Loucy (cell line): ENCODE data around the gene ARHGEF10L.

ENCODE experiments used
- H2AFZ ChIP-seq: fragments of 200-600 bp; sonication (generic); 2 replicates; pipeline ENCODE4 v1.6.0; 2016; ENCODE audit warnings: antibody characterized with exemption, mild to moderate bottlenecking, low read length, moderate library complexity
- H3F3A ChIP-seq: fragments of 200-600 bp; 2 replicates; pipeline ENCODE4 v1.6.0; 2016; ENCODE audit warnings: antibody characterized with exemption, low read depth, mild to moderate bottlenecking
- H3K27me3 ChIP-seq: fragments of 200-600 bp; sonication (generic); 2 replicates; pipeline ENCODE4 v1.6.1; 2014; ENCODE audit warnings: low read length, mild to moderate bottlenecking; ENCODE audit not compliant: insufficient read depth, poor library complexity, severe bottlenecking
- H3K36me3 ChIP-seq: fragments of 200-600 bp; sonication (generic); 2 replicates; pipeline ENCODE4 v1.6.1; 2016; ENCODE audit warnings: low read length; ENCODE audit not compliant: insufficient read depth
- H3K4me1 ChIP-seq: fragments of 200-600 bp; sonication (generic); 2 replicates; pipeline ENCODE4 v1.5.1; 2014; ENCODE audit warnings: low read length, mild to moderate bottlenecking; ENCODE audit not compliant: insufficient read depth, poor library complexity, severe bottlenecking
- H3K4me2 ChIP-seq: fragments of 200-600 bp; sonication (generic); 2 replicates; pipeline ENCODE4 v1.6.0; 2014; ENCODE audit warnings: antibody characterized with exemption, low read length, low read depth, mild to moderate bottlenecking; ENCODE audit not compliant: poor library complexity, severe bottlenecking
- H3K4me3 ChIP-seq: fragments of 200-600 bp; sonication (generic); 2 replicates; pipeline ENCODE4 v1.5.1; 2014; ENCODE audit warnings: low read length, mild to moderate bottlenecking, mixed read lengths; ENCODE audit not compliant: poor library complexity, severe bottlenecking
- H3K79me2 ChIP-seq: fragments of 200-600 bp; sonication (generic); 2 replicates; pipeline ENCODE4 v1.6.1; 2014; ENCODE audit warnings: low read length; ENCODE audit not compliant: insufficient read depth
- H3K9ac ChIP-seq: fragments of 200-600 bp; sonication (generic); 2 replicates; pipeline ENCODE4 v1.6.0; 2014; ENCODE audit warnings: mild to moderate bottlenecking, low read depth, low read length, moderate library complexity; ENCODE audit not compliant: poor library complexity, severe bottlenecking
- H3K9me2 ChIP-seq: fragments of 200-600 bp; sonication (generic); replicated peaks from 2 replicates; pipeline ENCODE4 v1.6.1; 2016; ENCODE audit warnings: low read depth, low read length, mixed read lengths
- H3K9me3 ChIP-seq: fragments of 200-600 bp; sonication (generic); 2 replicates; pipeline ENCODE4 v1.6.1; 2014; ENCODE audit warnings: mild to moderate bottlenecking, antibody characterized with exemption, low read length, low read depth; ENCODE audit not compliant: insufficient read depth
- H4K20me1 ChIP-seq: fragments of 200-600 bp; sonication (generic); 2 replicates; pipeline ENCODE4 v1.6.0; 2014; ENCODE audit warnings: antibody characterized with exemption, low read length, mild to moderate bottlenecking; ENCODE audit not compliant: insufficient read depth, poor library complexity, severe bottlenecking
- EZH2phosphoT487 ChIP-seq: fragments of 200-600 bp; IDR thresholded peaks from 2 replicates; pipeline ENCODE4 v1.6.1; 2018; ENCODE audit warnings: antibody characterized with exemption, mild to moderate bottlenecking, moderate library complexity, borderline replicate concordance
- TF ChIP-seq, protein P1 (sequence below): fragments of 200-600 bp; sonication (generic); conservative IDR thresholded peaks from 2 replicates; pipeline ENCODE4 v1.5.1; 2014; ENCODE audit warnings: mild to moderate bottlenecking, antibody characterized with exemption, low read length

Gene ARHGEF10L

DNA sequence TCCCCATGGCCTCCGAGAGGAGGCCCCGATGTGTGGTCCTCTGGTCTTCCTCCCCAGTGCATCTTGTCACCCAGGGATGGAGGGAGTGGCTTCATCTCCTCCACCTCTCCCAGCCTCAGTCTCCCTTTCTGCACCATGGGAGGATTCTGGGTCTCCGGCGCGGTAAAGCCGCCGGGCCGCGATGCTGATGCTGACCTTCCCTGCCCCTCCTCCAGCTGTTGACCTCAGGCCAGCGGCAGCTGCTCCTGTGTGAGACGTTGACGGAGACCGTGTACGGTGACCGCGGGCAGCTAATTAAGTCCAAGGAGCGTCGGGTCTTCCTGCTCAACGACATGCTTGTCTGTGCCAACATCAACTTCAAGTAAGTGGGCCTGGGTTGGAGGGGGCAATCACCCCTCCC is 92.6 kb downstream of the ARHGEF10L start:
- H4K20me1 ChIP-seq: no peaks in the 10 kb centered on the region
- H3K4me2 ChIP-seq: no peak overlapping the region
- no peak overlapping the region for H3K4me3 ChIP-seq
- H3K9me2 ChIP-seq: no peaks in the 10 kb centered on the region
- H3K9ac ChIP-seq: no peak overlapping the region
- H3K79me2 ChIP-seq: no peaks in the 10 kb centered on the region
- H2AFZ ChIP-seq: no peak overlapping the region
- no peaks in the 10 kb centered on the region for H3K4me1 ChIP-seq
- TF ChIP-seq EZH2phosphoT487: no peak
- TF ChIP-seq, protein P1, sequence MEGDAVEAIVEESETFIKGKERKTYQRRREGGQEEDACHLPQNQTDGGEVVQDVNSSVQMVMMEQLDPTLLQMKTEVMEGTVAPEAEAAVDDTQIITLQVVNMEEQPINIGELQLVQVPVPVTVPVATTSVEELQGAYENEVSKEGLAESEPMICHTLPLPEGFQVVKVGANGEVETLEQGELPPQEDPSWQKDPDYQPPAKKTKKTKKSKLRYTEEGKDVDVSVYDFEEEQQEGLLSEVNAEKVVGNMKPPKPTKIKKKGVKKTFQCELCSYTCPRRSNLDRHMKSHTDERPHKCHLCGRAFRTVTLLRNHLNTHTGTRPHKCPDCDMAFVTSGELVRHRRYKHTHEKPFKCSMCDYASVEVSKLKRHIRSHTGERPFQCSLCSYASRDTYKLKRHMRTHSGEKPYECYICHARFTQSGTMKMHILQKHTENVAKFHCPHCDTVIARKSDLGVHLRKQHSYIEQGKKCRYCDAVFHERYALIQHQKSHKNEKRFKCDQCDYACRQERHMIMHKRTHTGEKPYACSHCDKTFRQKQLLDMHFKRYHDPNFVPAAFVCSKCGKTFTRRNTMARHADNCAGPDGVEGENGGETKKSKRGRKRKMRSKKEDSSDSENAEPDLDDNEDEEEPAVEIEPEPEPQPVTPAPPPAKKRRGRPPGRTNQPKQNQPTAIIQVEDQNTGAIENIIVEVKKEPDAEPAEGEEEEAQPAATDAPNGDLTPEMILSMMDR: no peak
- no peaks in the 10 kb centered on the region for H3K36me3 ChIP-seq
- H3K9me3 ChIP-seq: no peaks in the 10 kb centered on the region
- no peaks in the 10 kb centered on the region for H3F3A ChIP-seq
- no peaks in the 10 kb centered on the region for H3K27me3 ChIP-seq

DNA sequence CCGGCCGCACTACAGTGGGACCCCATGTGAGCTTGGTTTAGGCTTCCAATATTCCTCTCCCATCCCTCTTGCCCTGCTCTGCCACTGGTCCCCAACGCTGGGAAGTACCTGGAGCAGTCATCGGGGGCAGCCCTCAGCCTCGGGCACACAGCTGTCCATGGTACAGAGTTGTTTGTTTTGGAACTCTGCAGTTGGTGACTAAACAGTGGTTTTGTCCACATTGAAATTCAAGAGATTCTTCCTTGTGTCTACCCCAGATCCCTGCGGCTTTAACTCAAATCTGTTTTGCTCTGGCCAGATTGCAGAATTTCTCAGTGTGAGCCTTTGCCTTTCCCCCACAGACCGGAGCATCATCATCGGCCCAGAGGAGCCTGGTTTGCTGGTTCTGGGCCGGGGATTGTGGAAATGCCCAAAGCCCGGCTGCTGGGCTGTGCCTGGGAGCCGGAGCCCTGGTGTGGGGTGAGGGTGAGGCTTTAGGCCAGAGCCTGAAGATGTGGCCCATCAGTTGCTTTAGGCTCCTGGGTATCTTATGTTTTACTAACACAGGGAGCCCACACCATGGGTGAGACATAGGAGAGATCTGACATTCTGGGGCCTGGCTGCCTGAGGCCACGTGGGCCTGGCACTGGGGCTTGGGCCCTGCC is 93.2 kb downstream of the ARHGEF10L start:
- no peaks in the 10 kb centered on the region for H3K4me1 ChIP-seq
- TF ChIP-seq, protein P1: no peak
- TF ChIP-seq EZH2phosphoT487: no peak
- no peaks in the 10 kb centered on the region for H3F3A ChIP-seq
- H4K20me1 ChIP-seq: no peaks in the 10 kb centered on the region
- no peak overlapping the region for H3K4me2 ChIP-seq
- H3K9me2 ChIP-seq: no peaks in the 10 kb centered on the region
- no peak overlapping the region for H3K9ac ChIP-seq
- H3K79me2 ChIP-seq: no peaks in the 10 kb centered on the region
- H3K36me3 ChIP-seq: no peaks in the 10 kb centered on the region
- H3K27me3 ChIP-seq: no peaks in the 10 kb centered on the region
- no peak overlapping the region for H3K4me3 ChIP-seq
- H2AFZ ChIP-seq: no peak overlapping the region
- H3K9me3 ChIP-seq: no peaks in the 10 kb centered on the region

DNA sequence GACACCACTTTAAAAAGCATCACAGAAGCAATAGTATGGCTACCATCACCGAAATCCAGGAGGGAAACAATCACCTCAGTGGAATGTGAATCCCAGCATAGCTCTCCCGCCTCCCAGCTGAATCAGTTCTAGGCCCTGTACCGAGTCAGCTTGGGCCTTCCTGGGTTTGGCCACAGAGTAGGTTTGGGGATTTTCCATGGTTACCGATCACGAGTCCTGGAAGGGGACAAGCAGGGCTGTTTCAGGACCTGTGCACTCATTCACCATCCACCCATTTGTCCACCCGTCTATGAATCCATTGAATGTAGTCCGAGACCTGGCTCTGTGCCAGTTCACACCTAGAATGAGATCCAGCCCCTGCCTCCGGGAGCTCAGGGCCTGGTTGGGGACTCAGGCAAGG is 94.2 kb downstream of the ARHGEF10L start:
- no peak overlapping the region for H2AFZ ChIP-seq
- H3K9me3 ChIP-seq: no peaks in the 10 kb centered on the region
- no peaks in the 10 kb centered on the region for H3K27me3 ChIP-seq
- H3K9ac ChIP-seq: no peak overlapping the region
- no peaks in the 10 kb centered on the region for H3K9me2 ChIP-seq
- TF ChIP-seq EZH2phosphoT487: no peak
- TF ChIP-seq, protein P1: no peak
- no peaks in the 10 kb centered on the region for H3F3A ChIP-seq
- no peaks in the 10 kb centered on the region for H3K79me2 ChIP-seq
- H3K4me3 ChIP-seq: no peak overlapping the region
- no peaks in the 10 kb centered on the region for H3K4me1 ChIP-seq
- no peaks in the 10 kb centered on the region for H3K36me3 ChIP-seq
- H4K20me1 ChIP-seq: no peaks in the 10 kb centered on the region
- no peak overlapping the region for H3K4me2 ChIP-seq
